ENCODE results near the gene TARP.
"Not testable (repeated sequence)": the region's sequence is repeated elsewhere in the genome, so short reads cannot be mapped to it uniquely, and the experiment has no call there.

TARP gene

GRCh38 chr7:38299275-38299931 is 26.0 kb upstream of the TARP start:
- DNase-seq (ENCODE audit: low read depth in 3 of 3): no peak

- no peak for DNase-seq (ENCODE audit: low read depth in 3 of 3)
Measured at GRCh38 chr7:38296059-38296857, 22.8 kb upstream of the TARP start.

- no peak for DNase-seq (ENCODE audit: low read depth in 3 of 3)
Measured at GRCh38 chr7:38294926-38295325, 21.5 kb upstream of the TARP start.

- DNase-seq (ENCODE audit: low read depth in 3 of 3): no peak
Measured at GRCh38 chr7:38292442-38292841, 19.0 kb upstream of the TARP start.

GRCh38 chr7:38291650-38292049 is 18.2 kb upstream of the TARP start:
- DNase-seq (ENCODE audit: low read depth in 3 of 3): no peak

GRCh38 chr7:38291117-38291647 is 17.7 kb upstream of the TARP start:
- DNase-seq (ENCODE audit: low read depth in 3 of 3): no peak

- DNase-seq (ENCODE audit: low read depth in 3 of 3): no peak
Measured at GRCh38 chr7:38284553-38284952, 11.1 kb upstream of the TARP start.

- DNase-seq (ENCODE audit: low read depth in 3 of 3): no peak
Measured at GRCh38 chr7:38283809-38284208, 10.4 kb upstream of the TARP start.

- DNase-seq (ENCODE audit: low read depth in 3 of 3): no peak
Measured at GRCh38 chr7:38283107-38283506, 9.7 kb upstream of the TARP start.

GRCh38 chr7:38282081-38282480 is 8.6 kb upstream of the TARP start:
- DNase-seq (ENCODE audit: low read depth in 3 of 3): no peak

GRCh38 chr7:38281266-38281665 is 7.8 kb upstream of the TARP start:
- DNase-seq (ENCODE audit: low read depth in 3 of 3): no peak

GRCh38 chr7:38280707-38281106 is 7.3 kb upstream of the TARP start:
- DNase-seq (ENCODE audit: low read depth in 3 of 3): no peak

GRCh38 chr7:38280000-38280399 is 6.6 kb upstream of the TARP start:
- no peak for DNase-seq (ENCODE audit: low read depth in 3 of 3)

- no peak for DNase-seq (ENCODE audit: low read depth in 3 of 3)
Measured at GRCh38 chr7:38276096-38276877, 2.9 kb upstream of the TARP start.

GRCh38 chr7:38274927-38275620 is 1.6 kb upstream of the TARP start:
- no peak for DNase-seq (ENCODE audit: low read depth in 3 of 3)

GRCh38 chr7:38274486-38274885 is 1.1 kb upstream of the TARP start:
- DNase-seq (ENCODE audit: low read depth in 3 of 3): no peak

- DNase-seq (ENCODE audit: low read depth in 3 of 3): not testable (repeated sequence)
Measured at GRCh38 chr7:38270405-38270804, 3.0 kb downstream of the TARP start.

- not testable (repeated sequence) for DNase-seq (ENCODE audit: low read depth in 3 of 3)
Measured at GRCh38 chr7:38269704-38270346, 3.6 kb downstream of the TARP start.

GRCh38 chr7:38265958-38266357 is 7.5 kb downstream of the TARP start:
- DNase-seq (ENCODE audit: low read depth in 3 of 3): not testable (repeated sequence)

GRCh38 chr7:38264602-38265001 is 8.8 kb downstream of the TARP start:
- not testable (repeated sequence) for DNase-seq (ENCODE audit: low read depth in 3 of 3)

- DNase-seq (ENCODE audit: low read depth in 3 of 3): not testable (repeated sequence)
Measured at GRCh38 chr7:38263274-38263673, 10.2 kb downstream of the TARP start.

Data from stimulated activated CD4-positive, alpha-beta T cell treated with anti-CD3 and anti-CD28 coated beads, TNF-alpha, amount 100 ng/mL, for 48 hours (primary cell).